ENCODE results near the gene DGLUCY.
A peak's percentile ranks its signal among the peaks of the same experiment; 100 is the strongest.

DNA sequence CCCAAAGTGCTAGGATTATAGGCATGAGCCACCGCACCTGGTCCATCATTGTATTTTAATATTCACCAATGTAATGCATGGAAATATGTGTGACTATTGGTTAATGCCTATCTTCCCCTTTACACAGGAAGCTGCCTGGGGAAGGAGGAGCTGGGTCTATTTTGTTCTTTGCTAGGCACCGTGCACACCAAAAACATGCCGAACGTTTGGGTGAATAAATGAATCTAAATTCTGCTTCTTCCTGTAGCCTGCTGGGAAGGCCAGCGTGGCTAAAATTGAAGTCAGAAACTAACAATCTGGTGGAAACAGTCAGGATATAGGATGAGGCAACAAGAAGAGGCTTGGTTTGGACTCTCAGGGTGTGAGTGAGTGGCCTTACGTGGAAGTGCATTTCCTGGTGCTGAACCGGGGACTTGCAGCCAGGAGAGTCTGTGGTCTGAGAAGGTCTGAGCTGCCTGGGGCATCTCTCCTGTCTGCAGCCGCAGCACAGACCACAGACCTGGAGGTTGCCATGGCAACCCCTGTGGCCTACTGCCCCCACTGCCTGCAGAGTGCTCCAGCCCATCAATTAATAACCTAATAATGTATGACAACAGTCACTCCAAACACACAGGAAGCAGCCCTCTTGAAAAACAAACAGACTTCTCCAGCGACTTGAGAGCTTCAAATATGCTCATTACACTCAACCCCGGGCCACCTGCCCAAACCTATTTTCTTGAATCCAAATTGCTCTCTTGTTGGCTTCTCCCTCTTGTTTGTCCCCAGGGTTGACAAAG, 136.2 kb downstream of the DGLUCY start:
- TF ChIP-seq, protein P1, sequence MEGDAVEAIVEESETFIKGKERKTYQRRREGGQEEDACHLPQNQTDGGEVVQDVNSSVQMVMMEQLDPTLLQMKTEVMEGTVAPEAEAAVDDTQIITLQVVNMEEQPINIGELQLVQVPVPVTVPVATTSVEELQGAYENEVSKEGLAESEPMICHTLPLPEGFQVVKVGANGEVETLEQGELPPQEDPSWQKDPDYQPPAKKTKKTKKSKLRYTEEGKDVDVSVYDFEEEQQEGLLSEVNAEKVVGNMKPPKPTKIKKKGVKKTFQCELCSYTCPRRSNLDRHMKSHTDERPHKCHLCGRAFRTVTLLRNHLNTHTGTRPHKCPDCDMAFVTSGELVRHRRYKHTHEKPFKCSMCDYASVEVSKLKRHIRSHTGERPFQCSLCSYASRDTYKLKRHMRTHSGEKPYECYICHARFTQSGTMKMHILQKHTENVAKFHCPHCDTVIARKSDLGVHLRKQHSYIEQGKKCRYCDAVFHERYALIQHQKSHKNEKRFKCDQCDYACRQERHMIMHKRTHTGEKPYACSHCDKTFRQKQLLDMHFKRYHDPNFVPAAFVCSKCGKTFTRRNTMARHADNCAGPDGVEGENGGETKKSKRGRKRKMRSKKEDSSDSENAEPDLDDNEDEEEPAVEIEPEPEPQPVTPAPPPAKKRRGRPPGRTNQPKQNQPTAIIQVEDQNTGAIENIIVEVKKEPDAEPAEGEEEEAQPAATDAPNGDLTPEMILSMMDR (IDR thresholded peaks at IDR 0.05) = peak in 1 of 6 experiments; percentile 5
- no peak for TF ChIP-seq POLR2A (IDR thresholded peaks at IDR 0.05)

All from Peyer's patch (tissue), 4 donors.